ACHN (cell line): ENCODE results near the gene RDH8.

Source experiments
- DNase-seq: peaks from one replicate; pipeline ENCODE4 v3.0.0-alpha.2; 2015
- in situ Hi-C: cut with HindIII; loops from 2 replicates; pipeline ENCODE4 v1.10.0; 2017; ENCODE audit warnings: low sequenced_read_pairs, low pct_ligation_motif_present, low pct_unique_long_range_greater_than_20kb

The RDH8 gene

GRCh38 chr19:10003271-10003670 lies 10.0 kb upstream of the RDH8 start:
- DNase-seq: no peak
- in situ Hi-C loops: no loop called here

GRCh38 chr19:10004617-10005016 lies 8.7 kb upstream of the RDH8 start:
- DNase-seq: no peak
- in situ Hi-C loops: no loop called here

GRCh38 chr19:10005632-10006334 lies 7.5 kb upstream of the RDH8 start:
- no peak for DNase-seq
- in situ Hi-C loops: no loop called here

GRCh38 chr19:10006335-10006708 lies 7.0 kb upstream of the RDH8 start:
- no peak for DNase-seq
- in situ Hi-C loops: no loop called here

GRCh38 chr19:10006752-10007323 lies 6.4 kb upstream of the RDH8 start:
- in situ Hi-C loops: no loop called here
- no peak for DNase-seq

- in situ Hi-C loops: no loop called here
- DNase-seq: no peak
These were observed 5.7 kb upstream of the RDH8 start for GRCh38 chr19:10007371-10008183.

GRCh38 chr19:10008184-10008765 lies 5.0 kb upstream of the RDH8 start:
- no peak for DNase-seq
- in situ Hi-C loops: no loop called here

- DNase-seq: no peak
- in situ Hi-C loops: no loop called here
These were observed 3.5 kb upstream of the RDH8 start for GRCh38 chr19:10009714-10010224.

- in situ Hi-C loops: no loop called here
- no peak for DNase-seq
These were observed 3.0 kb upstream of the RDH8 start, which contains the start of gene COL5A3 for GRCh38 chr19:10010247-10010691. COL5A3 (minus strand) TSS chr19:10010504; CDS start chr19:10010385, 119 bp downstream.

- in situ Hi-C loops: no loop called here
- no peak for DNase-seq
These were observed 2.3 kb upstream of the RDH8 start for GRCh38 chr19:10010939-10011338.

- in situ Hi-C loops: no loop called here
- DNase-seq: no peak
These were observed 1.3 kb upstream of the RDH8 start for GRCh38 chr19:10011974-10012373.

GRCh38 chr19:10013834-10014618 lies 743 bp downstream of the RDH8 start:
- in situ Hi-C loops: no loop called here
- no peak for DNase-seq

- in situ Hi-C loops: no loop called here
- no peak for DNase-seq
These were observed 5.0 kb downstream of the RDH8 start for GRCh38 chr19:10018263-10018662.

GRCh38 chr19:10018786-10019185 lies 5.5 kb downstream of the RDH8 start:
- in situ Hi-C loops: no loop called here
- DNase-seq: no peak

GRCh38 chr19:10019246-10019645 lies 6.0 kb downstream of the RDH8 start:
- no peak for DNase-seq
- in situ Hi-C loops: no loop called here

GRCh38 chr19:10020851-10021250 lies 7.6 kb downstream of the RDH8 start:
- no peak for DNase-seq
- in situ Hi-C loops: no loop called here

- in situ Hi-C loops: no loop called here
- no peak for DNase-seq
These were observed 8.2 kb downstream of the RDH8 start for GRCh38 chr19:10021446-10021845.

- no peak for DNase-seq
- in situ Hi-C loops: no loop called here
These were observed 8.6 kb downstream of the RDH8 start for GRCh38 chr19:10021863-10022262.
